GM12873 (cell line): ENCODE results near the gene MISP.
A peak's percentile ranks its signal among the peaks of the same experiment; 100 is the strongest.

Experiments used
- CTCF ChIP-seq: IDR thresholded peaks from 2 replicates; pipeline ENCODE4 v1.5.1; 2012; ENCODE audit warnings: low read depth, mild to moderate bottlenecking, moderate library complexity, low read length, control low read depth; ENCODE audit not compliant: insufficient read depth; ENCODE audit errors: missing control alignments

The MISP gene

GRCh38 chr19:738509-739128, 12.3 kb upstream of the MISP start:
- no peak for TF ChIP-seq CTCF

GRCh38 chr19:739998-740715, 10.8 kb upstream of the MISP start:
- no peak for TF ChIP-seq CTCF

- peak; percentile 37 for TF ChIP-seq CTCF
These were observed 9.3 kb upstream of the MISP start for GRCh38 chr19:741506-742131.

- TF ChIP-seq CTCF: no peak
These were observed 8.3 kb upstream of the MISP start for GRCh38 chr19:742540-743075.

GRCh38 chr19:743168-743687, 7.7 kb upstream of the MISP start:
- no peak for TF ChIP-seq CTCF

- no peak for TF ChIP-seq CTCF
These were observed 4.6 kb upstream of the MISP start for GRCh38 chr19:746208-746819.

- TF ChIP-seq CTCF: no peak
These were observed 4.0 kb upstream of the MISP start for GRCh38 chr19:746956-747355.
